ENCODE measurements around the gene FMNL2. TPM values are rescaled to one million over a fixed set of nuclear protein-coding genes. Genes with fewer than 3 reads are reported as not detected.

Gene FMNL2
- total RNA-seq, 1 donor: 24.2 TPM

- no peaks in the 10 kb centered on the region for H3K9me3 ChIP-seq (ENCODE audit: low read depth, low read length)
- no peak for TF ChIP-seq CTCF (IDR thresholded peaks at IDR 0.05; ENCODE audit: extremely low read depth, low read depth, low read length)
- H3K4me1 ChIP-seq (ENCODE audit: insufficient read depth, low read length): peaks cover 11% of the 10 kb centered on the region
- DNase-seq (ENCODE audit: insufficient read length, low spot score, missing footprints): no peak
- no peak overlapping the region for H3K4me3 ChIP-seq (ENCODE audit: insufficient read depth, low read length)
- H3K4me2 ChIP-seq (ENCODE audit: insufficient read depth, low read length): no peak overlapping the region
- no peak overlapping the region for H3K27ac ChIP-seq (ENCODE audit: low read depth, low read length)
- H4K20me1 ChIP-seq (ENCODE audit: insufficient read depth, low read length): no peaks in the 10 kb centered on the region
- H3K79me2 ChIP-seq (ENCODE audit: insufficient read depth, low read length): peaks cover 74% of the 10 kb centered on the region
- no peaks in the 10 kb centered on the region for H3K27me3 ChIP-seq (ENCODE audit: insufficient read depth, low read length)
- no peaks in the 10 kb centered on the region for H3K36me3 ChIP-seq (ENCODE audit: insufficient read depth, low read length)
- H2AFZ ChIP-seq (ENCODE audit: low read length): no peak overlapping the region
Measured at GRCh38 chr2:152440049-152440448, 105.1 kb downstream of the FMNL2 start.

GRCh38 chr2:152440460-152440859 lies 105.5 kb downstream of the FMNL2 start:
- Histone ChIP-seq H3K4me3 (ENCODE audit: insufficient read depth, low read length) (no peak overlapping the region), H3K9me3 (ENCODE audit: low read depth, low read length) (no peaks in the 10 kb centered on the region), H2AFZ (ENCODE audit: low read length) (no peak overlapping the region), H4K20me1 (ENCODE audit: insufficient read depth, low read length) (no peaks in the 10 kb centered on the region), H3K79me2 (ENCODE audit: insufficient read depth, low read length) (peaks cover 73% of the 10 kb centered on the region), H3K4me1 (ENCODE audit: insufficient read depth, low read length) (peaks cover 15% of the 10 kb centered on the region), H3K27ac (ENCODE audit: low read depth, low read length) (no peak overlapping the region), H3K27me3 (ENCODE audit: insufficient read depth, low read length) (no peaks in the 10 kb centered on the region), H3K4me2 (ENCODE audit: insufficient read depth, low read length) (no peak overlapping the region), H3K36me3 (ENCODE audit: insufficient read depth, low read length) (no peaks in the 10 kb centered on the region)
- no peak for TF ChIP-seq CTCF (IDR thresholded peaks at IDR 0.05; ENCODE audit: extremely low read depth, low read depth, low read length)
- DNase-seq (ENCODE audit: insufficient read length, low spot score, missing footprints): no peak

GRCh38 chr2:152441961-152442360 lies 107.0 kb downstream of the FMNL2 start:
- Histone ChIP-seq H2AFZ (ENCODE audit: low read length) (no peak overlapping the region), H3K9me3 (ENCODE audit: low read depth, low read length) (no peaks in the 10 kb centered on the region), H3K36me3 (ENCODE audit: insufficient read depth, low read length) (no peaks in the 10 kb centered on the region), H3K27me3 (ENCODE audit: insufficient read depth, low read length) (no peaks in the 10 kb centered on the region), H4K20me1 (ENCODE audit: insufficient read depth, low read length) (no peaks in the 10 kb centered on the region), H3K4me3 (ENCODE audit: insufficient read depth, low read length) (no peak overlapping the region), H3K4me1 (ENCODE audit: insufficient read depth, low read length) (peaks cover 24% of the 10 kb centered on the region), H3K27ac (ENCODE audit: low read depth, low read length) (no peak overlapping the region), H3K79me2 (ENCODE audit: insufficient read depth, low read length) (peaks cover 60% of the 10 kb centered on the region), H3K4me2 (ENCODE audit: insufficient read depth, low read length) (no peak overlapping the region)
- no peak for DNase-seq (ENCODE audit: insufficient read length, low spot score, missing footprints)
- no peak for TF ChIP-seq CTCF (IDR thresholded peaks at IDR 0.05; ENCODE audit: extremely low read depth, low read depth, low read length)

- Histone ChIP-seq H3K4me1 (ENCODE audit: insufficient read depth, low read length) (peaks cover 24% of the 10 kb centered on the region), H4K20me1 (ENCODE audit: insufficient read depth, low read length) (peaks cover 4% of the 10 kb centered on the region), H3K79me2 (ENCODE audit: insufficient read depth, low read length) (peaks cover 60% of the 10 kb centered on the region)
Measured at GRCh38 chr2:152443771-152444170, 108.8 kb downstream of the FMNL2 start.

More at GRCh38 chr2:152443771-152444170, 108.8 kb downstream of the FMNL2 start:
- no peak for DNase-seq (ENCODE audit: insufficient read length, low spot score, missing footprints)
- H3K4me2 ChIP-seq (ENCODE audit: insufficient read depth, low read length): no peak overlapping the region
- no peaks in the 10 kb centered on the region for H3K27me3 ChIP-seq (ENCODE audit: insufficient read depth, low read length)
- H3K4me3 ChIP-seq (ENCODE audit: insufficient read depth, low read length): no peak overlapping the region
- no peak for TF ChIP-seq CTCF (IDR thresholded peaks at IDR 0.05; ENCODE audit: extremely low read depth, low read depth, low read length)
- no peak overlapping the region for H2AFZ ChIP-seq (ENCODE audit: low read length)
- no peaks in the 10 kb centered on the region for H3K36me3 ChIP-seq (ENCODE audit: insufficient read depth, low read length)
- no peaks in the 10 kb centered on the region for H3K9me3 ChIP-seq (ENCODE audit: low read depth, low read length)
- no peak overlapping the region for H3K27ac ChIP-seq (ENCODE audit: low read depth, low read length)

All from osteoblast (primary cell).